Activated CD8-positive, alpha-beta memory T cell treated with anti-CD3 and anti-CD28 coated beads for 4 hours (primary cell): ENCODE data around the gene ITK.
A peak's percentile ranks its signal among the peaks of the same experiment; 100 is the strongest.
"Not testable (repeated sequence)": the region's sequence is repeated elsewhere in the genome, so short reads cannot be mapped to it uniquely, and the experiment has no call there.

Source experiments
- DNase-seq, 2 donors: peaks; one replicate each; pipeline ENCODE4 v3.0.0-alpha.2; 2020; ENCODE audit warnings: low read depth in 2 of 2

Gene ITK

GRCh38 chr5:157167214-157167621 lies 13.4 kb upstream of the ITK start:
- no peak for DNase-seq

- no peak for DNase-seq
Observed at GRCh38 chr5:157168286-157168685, 12.4 kb upstream of the ITK start.

- peak; percentile 73 to 86 for DNase-seq
Observed at GRCh38 chr5:157172403-157172802, 8.2 kb upstream of the ITK start.

DNA sequence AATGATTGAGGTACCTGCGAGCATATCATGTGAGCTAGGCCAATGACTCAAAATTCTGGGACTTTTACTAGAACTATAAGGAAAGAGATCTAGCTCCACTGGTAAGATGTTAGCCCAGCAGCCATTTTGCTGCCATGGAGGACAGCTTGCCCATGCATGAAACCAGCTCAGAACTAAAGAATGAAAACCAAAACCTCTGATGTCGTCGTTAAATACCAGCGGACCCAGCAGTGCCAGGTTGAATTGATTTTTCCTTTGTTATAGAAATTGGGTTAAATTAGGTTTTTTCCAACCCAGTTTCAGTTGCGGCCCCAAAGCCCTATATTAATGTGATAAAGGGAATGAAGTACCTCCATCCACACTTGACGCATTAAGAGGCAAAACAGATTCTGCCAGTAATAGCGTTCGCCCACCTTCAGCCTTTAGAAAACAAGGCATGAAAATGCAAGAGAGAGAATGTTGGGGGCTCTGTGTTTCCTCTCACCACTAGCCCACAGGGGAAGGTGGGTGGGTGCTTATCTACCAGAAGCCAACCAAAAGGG lies 5.5 kb upstream of the ITK start:
- DNase-seq: no peak

GRCh38 chr5:157177953-157178352 lies 2.7 kb upstream of the ITK start:
- DNase-seq: no peak

- DNase-seq: no peak
Observed at GRCh38 chr5:157178966-157179365, 1.7 kb upstream of the ITK start.

- no peak for DNase-seq
Observed at GRCh38 chr5:157182143-157182757, 1.6 kb downstream of the ITK start.

GRCh38 chr5:157184117-157184670 lies 3.6 kb downstream of the ITK start:
- DNase-seq: no peak

GRCh38 chr5:157185122-157185521 lies 4.5 kb downstream of the ITK start:
- not testable (repeated sequence) for DNase-seq

- DNase-seq: no peak
Observed at GRCh38 chr5:157186309-157187045, 5.8 kb downstream of the ITK start.

GRCh38 chr5:157187046-157187754 lies 6.6 kb downstream of the ITK start:
- DNase-seq: no peak

DNA sequence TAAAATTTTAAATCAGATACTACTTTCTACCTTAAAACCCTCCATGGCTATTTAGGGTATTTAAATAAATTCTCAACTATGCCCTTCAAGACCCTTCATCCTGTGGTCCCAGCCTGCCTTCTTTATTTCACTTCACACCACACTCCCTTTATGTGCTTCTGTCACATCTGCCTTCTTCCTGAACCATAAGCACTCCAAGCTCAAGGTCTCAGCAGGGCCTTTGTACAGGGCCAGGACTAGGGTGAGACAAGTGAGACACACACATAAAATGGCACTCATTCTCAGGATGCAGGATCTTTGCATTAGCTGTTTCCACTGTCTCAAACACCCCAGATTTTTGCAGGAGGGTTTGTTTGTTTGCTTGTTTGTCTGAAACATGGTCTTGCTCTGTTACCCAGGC lies 7.6 kb downstream of the ITK start:
- DNase-seq: no peak

DNA sequence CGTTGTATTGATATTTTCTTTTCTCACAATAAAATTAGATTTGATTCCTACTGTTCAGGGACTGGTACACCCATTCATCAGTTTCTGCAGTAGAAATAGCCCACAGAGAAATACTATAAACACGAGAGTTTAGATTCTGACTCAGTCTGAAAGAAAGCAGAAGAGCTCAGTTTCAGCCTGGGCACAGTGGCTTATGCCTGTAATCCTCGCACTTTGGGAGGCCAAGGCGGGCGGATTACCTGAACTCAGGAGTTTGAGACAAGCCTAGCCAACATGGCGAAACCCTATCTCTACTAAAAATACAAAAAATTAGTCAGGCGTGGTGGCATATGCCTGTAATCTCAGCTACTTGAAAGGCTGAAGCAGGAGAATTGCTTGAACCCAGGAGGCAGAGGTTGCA lies 8.6 kb downstream of the ITK start:
- DNase-seq: no peak

DNA sequence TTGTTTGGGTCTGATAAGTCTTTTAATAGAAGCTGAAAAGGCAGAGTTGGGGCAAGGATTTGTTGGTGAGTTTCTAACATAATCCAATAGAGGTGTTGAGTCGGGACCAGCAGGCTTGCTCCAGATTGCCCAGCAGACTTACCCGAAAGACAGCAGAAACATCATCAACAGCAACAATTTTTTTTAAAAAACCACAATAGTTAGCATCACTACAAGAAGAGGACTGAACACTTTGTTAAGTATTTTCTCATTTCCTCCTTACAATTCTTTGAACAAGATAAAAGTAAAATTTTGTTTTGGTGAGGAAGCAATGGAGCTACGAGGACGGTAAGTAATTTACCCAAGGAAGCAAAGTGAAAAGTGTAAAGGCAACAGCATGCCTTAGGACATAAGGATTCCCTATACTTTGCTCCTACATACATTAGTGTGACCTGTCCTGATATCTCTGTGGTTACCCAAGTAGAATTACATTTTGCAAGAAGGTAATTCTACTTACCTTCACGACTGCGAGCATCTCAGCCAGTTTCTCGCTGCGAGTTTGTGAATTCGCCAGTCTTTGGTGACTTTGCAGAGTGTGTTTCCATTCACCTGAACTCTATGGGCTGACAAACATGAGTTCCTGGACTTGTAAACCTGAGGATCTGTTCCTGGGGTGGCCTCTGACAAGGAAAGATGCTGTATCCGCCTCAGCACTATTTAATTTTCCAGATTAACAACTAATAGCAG lies 13.2 kb downstream of the ITK start:
- DNase-seq: no peak

DNA sequence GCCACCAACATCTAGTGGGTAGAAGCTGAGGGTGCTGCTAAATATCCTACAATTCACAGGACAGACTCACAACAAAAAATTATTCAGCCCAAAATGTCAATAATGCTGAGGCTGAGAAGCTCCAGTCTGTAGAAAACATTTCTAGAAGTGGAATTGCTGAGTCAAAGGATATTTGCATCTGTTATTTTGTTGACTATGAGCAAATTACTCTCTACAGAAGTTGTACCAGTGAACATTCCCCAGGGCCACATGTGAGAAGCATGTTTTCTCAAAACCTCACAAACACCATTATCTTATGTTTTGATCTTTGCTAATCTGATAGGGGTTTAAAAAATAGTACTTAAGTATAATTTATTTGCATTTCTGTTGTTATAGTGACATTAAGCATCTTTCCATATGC lies 15.4 kb downstream of the ITK start:
- DNase-seq: no peak

- DNase-seq: no peak
Observed at GRCh38 chr5:157197086-157197485, 16.4 kb downstream of the ITK start.

DNA sequence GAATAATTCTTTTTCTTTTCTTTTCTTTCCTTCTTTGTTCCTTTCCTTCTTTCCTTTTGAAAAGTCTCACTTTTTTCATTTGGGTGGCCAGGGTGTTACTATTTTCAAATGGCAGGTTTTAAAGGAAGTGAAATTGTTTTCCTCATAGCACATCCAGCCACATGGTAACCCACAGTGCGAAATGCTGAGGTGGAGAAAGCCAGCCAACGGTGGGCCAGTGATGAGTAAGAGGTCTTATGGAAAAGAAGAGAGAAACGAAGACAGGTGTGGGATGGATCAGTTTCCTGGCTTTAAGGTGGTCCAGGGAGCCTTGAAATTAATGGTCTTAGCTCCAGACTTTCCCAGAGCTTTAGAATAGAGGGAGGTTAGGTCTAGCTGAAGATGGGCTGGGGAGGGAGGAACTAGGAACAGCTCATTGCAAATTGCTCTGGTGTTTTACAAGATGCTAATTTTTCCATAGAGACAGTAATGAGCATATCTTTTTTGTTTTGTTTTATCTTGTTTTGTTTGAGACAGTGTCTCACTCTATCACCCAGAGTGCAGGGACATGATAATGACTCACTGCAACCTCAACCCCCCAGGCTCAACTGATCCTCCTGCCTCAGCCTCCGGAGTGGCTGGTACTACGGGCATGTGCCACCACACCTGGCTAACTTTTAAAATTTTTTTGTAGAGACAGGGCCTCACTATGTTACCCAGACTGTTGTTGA lies 17.8 kb downstream of the ITK start:
- no peak for DNase-seq

- DNase-seq: no peak
Observed at GRCh38 chr5:157201857-157202256, 21.2 kb downstream of the ITK start.

DNA sequence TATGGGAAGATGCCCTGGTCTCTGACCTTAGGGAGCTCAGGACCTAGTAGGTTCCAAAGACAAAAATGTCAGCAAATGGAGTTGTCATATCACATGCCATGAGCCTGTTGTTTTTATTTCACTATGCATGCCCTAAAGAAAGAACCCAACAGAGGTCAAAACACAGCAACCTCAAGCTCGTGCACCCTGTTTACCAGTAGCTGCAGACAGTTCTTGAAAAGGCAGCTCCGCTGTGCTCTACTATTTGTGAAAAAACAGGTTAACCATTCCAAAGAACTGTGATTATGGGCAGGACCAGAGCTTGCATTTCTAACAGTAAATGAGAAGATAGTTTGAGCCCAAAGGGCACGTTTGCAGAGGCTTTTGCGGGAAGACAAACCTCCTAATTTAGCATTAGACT lies 22.8 kb downstream of the ITK start:
- no peak for DNase-seq

DNA sequence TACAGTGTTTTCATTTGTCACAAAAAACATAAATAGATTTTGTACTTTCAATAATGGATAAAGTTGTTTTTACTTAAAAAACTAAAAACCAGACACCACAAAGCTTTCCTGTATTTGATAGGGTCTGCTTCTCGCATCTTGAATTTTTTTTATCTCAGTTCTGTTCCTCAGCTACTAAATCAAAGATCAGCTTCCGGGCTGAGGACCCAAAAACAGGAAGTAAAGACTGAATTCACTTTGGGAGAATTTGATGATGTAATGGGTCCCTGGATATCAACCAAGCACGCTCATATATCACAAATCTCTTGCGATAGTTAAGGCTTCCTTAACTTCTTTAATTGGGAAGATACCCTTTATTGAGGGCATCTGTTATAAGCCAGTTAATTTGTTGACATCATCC lies 24.1 kb downstream of the ITK start:
- DNase-seq: no peak

DNA sequence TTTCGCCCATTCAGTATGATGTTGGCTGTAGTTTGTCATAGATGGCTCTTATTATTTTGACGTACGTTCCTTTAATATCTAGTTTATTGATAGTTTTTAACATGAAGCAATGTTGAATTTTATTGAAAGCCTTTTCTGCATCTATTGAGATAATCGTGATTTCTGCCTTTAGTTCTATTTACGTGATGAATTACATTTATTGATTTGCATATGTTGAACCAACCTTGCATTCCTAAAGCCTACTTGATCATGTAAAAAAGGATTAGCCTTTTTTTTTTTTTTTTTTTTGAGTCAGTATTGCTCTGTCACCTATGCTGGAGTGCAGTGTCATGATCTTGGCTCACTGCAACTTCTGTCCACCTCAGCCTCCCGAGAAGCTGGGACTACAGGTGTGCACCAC lies 25.1 kb downstream of the ITK start:
- no peak for DNase-seq
